Measurements from ENCODE around the gene SPATA6L. TPM values are rescaled to one million over a fixed set of nuclear protein-coding genes. Genes with fewer than 3 reads are reported as not detected.

The SPATA6L gene
- total RNA-seq, 1 experiment from 2014 or later, result 0.57 TPM

DNA sequence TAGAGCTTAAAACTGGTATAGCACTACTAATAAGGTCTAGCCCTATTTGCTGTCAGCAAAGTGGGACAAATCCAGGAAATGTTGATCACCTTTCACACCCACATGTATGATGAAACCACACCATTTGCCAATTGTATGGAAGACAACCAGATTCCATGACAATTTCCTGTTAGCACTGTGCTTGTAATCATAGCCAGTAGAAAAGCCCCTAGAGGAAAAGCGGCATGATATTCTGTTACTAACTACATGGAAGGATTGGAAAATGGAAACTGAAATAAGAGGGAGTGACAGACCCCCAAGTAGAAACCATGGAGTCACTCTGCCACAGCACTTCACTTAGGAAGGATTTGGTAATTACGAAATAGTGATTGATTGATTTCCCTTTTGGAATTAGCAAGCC is 923 bp downstream of the SPATA6L start:
- Histone ChIP-seq H3K4me2 (ENCODE audit: low read length) (peak overlapping the region; percentile 70), H3K36me3 (ENCODE audit: control insufficient read depth in 1 of 2, insufficient read depth in 2 of 2, low read length in 2 of 2) (no peaks in the 10 kb centered on the region), H3K9me3 (ENCODE audit: control insufficient read depth in 1 of 2, insufficient read depth in 1 of 2, low read depth in 1 of 2, low read length in 2 of 2) (no peaks in the 10 kb centered on the region), H3K4me1 (ENCODE audit: control insufficient read depth in 1 of 2, insufficient read depth in 2 of 2, low read length in 2 of 2) (peaks cover 17 to 28% of the 10 kb centered on the region in 2 experiments), H3K79me2 (ENCODE audit: insufficient read depth, low read length) (no peaks in the 10 kb centered on the region; the same call in 1 of the 2 replicates), H3K27me3 (ENCODE audit: insufficient read depth, low read length) (no peaks in the 10 kb centered on the region), H3K27ac (ENCODE audit: low read depth, low read length) (no peak overlapping the region), H4K20me1 (ENCODE audit: insufficient read depth) (no peaks in the 10 kb centered on the region), H3K4me3 (replicated peaks in 1 of 2; ENCODE audit: low read depth in 1 of 2, low read length in 2 of 2) (no peak overlapping the region), H3K9ac (ENCODE audit: low read length) (no peak overlapping the region), H2AFZ (ENCODE audit: low read depth, low read length, poor library complexity, severe bottlenecking) (no peak overlapping the region), H3K9me2 (ENCODE audit: insufficient read depth) (no peaks in the 10 kb centered on the region)
- no peak for TF ChIP-seq ATF3 (IDR thresholded peaks at IDR 0.05)
- no peak for TF ChIP-seq SIN3A (IDR thresholded peaks at IDR 0.05; ENCODE audit: low read depth)
- TF ChIP-seq ELF1 (IDR thresholded peaks at IDR 0.05; ENCODE audit: borderline replicate concordance, low read depth), result no peak
- TF ChIP-seq SRF (IDR thresholded peaks at IDR 0.05; ENCODE audit: low read depth), result no peak
- TF ChIP-seq MAX (IDR thresholded peaks at IDR 0.05), result no peak
- no peak for TF ChIP-seq ZNF274 (IDR thresholded peaks at IDR 0.05; ENCODE audit: low read depth, low read length)
- no peak for TF ChIP-seq CTCF (IDR thresholded peaks at IDR 0.05 in 2 of 3, conservative IDR thresholded peaks at IDR 0.05 in 1 of 3; ENCODE audit: borderline replicate concordance in 1 of 3, insufficient read depth in 1 of 3, low read depth in 2 of 3, low read length in 2 of 3)
- no peak for TF ChIP-seq TCF7L2 (IDR thresholded peaks at IDR 0.05; ENCODE audit: borderline replicate concordance, extremely low read depth, insufficient read depth, insufficient read length)
- TF ChIP-seq CBX3 (IDR thresholded peaks at IDR 0.05; ENCODE audit: low read depth), result no peak
- TF ChIP-seq POLR2AphosphoS5 (IDR thresholded peaks at IDR 0.05; ENCODE audit: low read depth, low read length), result no peak
- TF ChIP-seq RAD21 (IDR thresholded peaks at IDR 0.05; ENCODE audit: low read depth), result no peak
- TF ChIP-seq, protein P1, sequence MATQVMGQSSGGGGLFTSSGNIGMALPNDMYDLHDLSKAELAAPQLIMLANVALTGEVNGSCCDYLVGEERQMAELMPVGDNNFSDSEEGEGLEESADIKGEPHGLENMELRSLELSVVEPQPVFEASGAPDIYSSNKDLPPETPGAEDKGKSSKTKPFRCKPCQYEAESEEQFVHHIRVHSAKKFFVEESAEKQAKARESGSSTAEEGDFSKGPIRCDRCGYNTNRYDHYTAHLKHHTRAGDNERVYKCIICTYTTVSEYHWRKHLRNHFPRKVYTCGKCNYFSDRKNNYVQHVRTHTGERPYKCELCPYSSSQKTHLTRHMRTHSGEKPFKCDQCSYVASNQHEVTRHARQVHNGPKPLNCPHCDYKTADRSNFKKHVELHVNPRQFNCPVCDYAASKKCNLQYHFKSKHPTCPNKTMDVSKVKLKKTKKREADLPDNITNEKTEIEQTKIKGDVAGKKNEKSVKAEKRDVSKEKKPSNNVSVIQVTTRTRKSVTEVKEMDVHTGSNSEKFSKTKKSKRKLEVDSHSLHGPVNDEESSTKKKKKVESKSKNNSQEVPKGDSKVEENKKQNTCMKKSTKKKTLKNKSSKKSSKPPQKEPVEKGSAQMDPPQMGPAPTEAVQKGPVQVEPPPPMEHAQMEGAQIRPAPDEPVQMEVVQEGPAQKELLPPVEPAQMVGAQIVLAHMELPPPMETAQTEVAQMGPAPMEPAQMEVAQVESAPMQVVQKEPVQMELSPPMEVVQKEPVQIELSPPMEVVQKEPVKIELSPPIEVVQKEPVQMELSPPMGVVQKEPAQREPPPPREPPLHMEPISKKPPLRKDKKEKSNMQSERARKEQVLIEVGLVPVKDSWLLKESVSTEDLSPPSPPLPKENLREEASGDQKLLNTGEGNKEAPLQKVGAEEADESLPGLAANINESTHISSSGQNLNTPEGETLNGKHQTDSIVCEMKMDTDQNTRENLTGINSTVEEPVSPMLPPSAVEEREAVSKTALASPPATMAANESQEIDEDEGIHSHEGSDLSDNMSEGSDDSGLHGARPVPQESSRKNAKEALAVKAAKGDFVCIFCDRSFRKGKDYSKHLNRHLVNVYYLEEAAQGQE (IDR thresholded peaks at IDR 0.05; ENCODE audit: low read depth), result no peak
- TF ChIP-seq EZH2 (IDR thresholded peaks at IDR 0.05), result no peak
- no peak for TF ChIP-seq FOSL1 (IDR thresholded peaks at IDR 0.05; ENCODE audit: low read depth)
- POLR2A ChIA-PET, result interaction anchor here (1.2 to 1.6 kb wide), 2 partner anchors 10 to 14 kb away, joined by 3 to 8 read pairs; partner anchors contain the start of gene CDC37L1
- intact Hi-C loops (cut with micrococcal nuclease), result loop anchor here (10.0 kb wide), 2 partner anchors 319 to 929 kb away; partner anchors contain the start of gene JAK2
- ATAC-seq, result no peak
- CTCF ChIA-PET, result interaction anchor here (1.1 kb wide), 1 partner anchor 14 kb away, joined by 3 read pairs; the partner anchor contains the start of gene CDC37L1
- RAD21 ChIA-PET (ENCODE audit: low non-redundant PET in 1 of 2, low total read pairs in 2 of 2, uncharacterized antibody in 2 of 2, unreplicated experiment in 2 of 2), result no interaction called here
- DNase-seq (ENCODE audit: low read depth, low spot score), result no peak
- BruUV-seq (replicated peaks), result no TSS peak

All from HCT116 (cell line).